Measurements from ENCODE around the gene TENM4.

TENM4 gene

DNA sequence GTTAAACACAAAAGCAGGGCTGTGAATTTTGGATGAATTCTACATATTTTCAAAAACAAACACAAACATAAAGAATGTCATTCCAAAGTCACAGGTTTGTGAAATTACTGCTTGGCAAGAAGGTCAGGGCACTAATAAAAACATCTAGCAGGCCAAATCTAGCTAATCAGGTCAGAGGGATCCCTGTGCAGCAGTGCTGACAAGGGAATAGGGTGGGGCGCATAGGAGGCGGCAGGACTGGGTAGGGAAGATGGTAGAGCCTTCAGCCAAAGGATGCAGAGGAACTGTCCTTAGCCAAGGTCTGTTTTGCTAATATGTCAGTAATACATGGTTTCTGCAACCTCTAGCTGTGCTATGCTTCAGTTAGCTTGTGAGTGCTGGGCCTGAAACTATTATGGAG lies 396.6 kb downstream of the TENM4 start:
- DNase-seq = no peak

DNA sequence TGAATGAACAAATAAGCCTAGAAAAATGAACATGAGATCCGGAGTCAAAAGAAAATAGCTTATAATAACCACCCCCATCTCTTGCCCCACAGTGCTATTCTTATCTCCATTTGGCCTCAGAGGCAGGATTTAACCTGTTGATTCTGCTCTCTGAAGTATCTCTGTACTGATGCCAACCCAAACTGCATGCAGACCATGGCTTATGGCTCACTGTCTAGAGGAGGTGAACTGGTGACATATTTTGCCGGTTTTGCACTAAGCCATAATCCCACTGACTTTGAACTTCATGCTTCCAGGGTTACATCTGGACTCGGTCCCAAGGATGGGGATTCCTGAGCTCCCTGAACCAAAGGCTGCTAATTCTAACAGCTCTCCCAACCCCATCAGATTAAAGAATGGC lies 397.1 kb downstream of the TENM4 start:
- DNase-seq = peak; percentile 56

DNA sequence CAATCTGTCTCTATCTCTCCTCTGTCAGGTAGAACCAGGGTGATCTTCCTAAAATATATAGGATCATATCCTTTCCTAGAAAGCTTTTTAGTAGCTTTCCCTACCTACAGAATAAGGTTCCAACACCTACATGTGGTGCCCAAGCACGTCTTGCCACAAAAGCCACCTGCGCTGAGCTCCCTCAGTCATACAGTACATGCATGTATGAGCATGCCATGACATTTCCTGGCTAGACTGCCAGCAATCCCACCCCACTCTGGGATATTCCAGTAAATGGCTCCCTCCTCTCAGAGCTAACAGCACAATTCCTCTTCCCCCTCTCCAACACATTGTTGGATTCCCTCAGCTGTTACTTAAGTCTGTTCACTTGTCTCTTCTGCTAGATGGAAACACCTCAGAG lies 398.0 kb downstream of the TENM4 start:
- DNase-seq = no peak

DNA sequence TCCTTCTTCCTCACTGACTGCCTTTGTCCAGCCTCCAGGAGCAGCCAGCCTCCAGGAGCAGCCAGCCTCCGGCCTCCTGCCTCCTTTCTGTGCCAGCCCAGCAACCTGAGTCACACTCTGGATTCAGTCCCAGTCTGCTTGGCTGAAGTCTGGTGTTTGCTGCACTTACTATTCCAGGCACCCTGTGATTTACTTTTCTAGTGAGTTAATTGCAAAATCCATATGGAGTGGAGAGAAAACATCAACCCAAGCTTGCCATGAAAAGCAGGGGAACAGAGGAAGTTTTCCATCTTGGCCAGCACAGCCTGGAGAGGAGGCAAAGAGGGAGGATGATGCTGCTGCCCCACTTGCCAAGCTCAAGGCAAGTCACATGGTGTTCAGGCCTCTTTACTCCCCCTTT lies 400.5 kb downstream of the TENM4 start:
- DNase-seq = no peak

DNA sequence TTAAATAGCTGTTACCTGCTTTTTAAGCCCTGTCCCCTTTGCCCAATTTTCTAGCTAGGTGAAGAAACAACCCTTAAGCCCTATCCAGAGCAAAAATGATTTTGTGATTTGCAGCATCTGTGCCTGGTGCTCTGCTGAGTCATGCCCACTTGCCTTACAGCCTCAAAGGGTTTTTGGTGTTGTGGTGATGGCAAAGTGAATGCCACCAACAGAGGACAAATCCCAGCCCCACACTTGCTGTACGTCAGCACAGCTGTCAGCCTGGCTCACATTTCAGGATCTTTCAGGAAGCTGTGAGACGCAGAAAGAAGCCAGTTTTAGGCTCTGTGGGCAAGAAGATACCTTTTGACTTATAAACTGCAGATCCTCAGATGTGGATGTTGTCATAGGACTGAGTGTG lies 401.7 kb downstream of the TENM4 start:
- no peak for DNase-seq

DNA sequence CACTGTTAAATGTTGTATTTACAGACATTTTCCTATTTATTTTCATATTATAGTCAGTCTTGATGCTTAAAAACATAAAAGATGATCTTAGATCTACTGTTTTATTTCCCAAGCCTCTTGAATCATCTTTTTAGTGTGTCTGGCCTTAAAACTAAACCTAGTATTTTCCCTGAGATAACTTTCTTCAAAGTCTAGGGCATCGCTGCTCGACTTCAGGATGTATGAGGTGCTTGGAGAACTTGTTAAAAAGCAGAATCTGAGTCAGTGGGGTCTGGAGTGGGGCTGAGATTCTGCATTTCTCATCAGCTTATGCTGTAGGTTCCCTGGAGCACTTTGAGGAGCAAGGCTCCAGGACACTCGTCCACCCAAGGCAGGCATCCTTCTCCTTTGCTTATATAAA lies 404.9 kb downstream of the TENM4 start:
- DNase-seq = no peak

DNA sequence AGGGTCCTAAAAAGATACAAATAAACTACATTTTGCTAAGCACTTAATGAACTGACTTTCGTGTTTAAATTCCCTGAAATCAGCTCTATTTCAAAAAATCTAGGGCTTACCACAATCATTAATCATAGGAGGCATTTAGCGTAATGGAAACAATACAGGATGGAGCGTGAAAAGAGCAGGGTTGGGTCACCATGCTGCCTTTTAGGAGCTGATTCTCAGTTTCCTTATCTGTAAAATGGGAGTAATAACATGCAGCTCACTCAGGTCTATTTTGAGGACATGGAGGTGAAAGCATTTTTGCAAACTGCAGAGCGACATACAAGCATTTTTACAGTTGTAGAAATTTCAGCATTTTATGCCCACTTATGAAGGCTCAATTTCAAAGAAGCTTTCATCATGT lies 407.0 kb downstream of the TENM4 start:
- DNase-seq = no peak

DNA sequence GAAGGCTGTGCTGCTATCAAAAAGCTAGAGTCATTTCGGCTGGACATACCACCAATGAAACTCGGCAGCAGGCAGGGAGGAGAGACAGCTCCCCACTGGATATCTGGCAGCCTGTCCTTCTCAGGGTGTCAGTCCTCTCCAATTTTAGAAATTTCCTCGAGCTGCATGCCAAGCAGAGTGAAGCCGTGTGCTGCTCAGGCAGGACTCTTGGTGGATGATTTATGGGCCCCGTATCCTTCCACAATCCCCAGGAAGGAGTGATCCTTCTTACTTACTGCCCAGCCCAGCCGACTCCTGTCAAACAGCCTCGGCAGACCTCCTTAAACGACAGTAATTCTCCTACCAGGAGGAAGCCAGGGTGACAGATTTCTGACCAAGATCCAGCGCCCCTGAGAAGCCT lies 410.4 kb downstream of the TENM4 start:
- DNase-seq = peak; percentile 75

DNA sequence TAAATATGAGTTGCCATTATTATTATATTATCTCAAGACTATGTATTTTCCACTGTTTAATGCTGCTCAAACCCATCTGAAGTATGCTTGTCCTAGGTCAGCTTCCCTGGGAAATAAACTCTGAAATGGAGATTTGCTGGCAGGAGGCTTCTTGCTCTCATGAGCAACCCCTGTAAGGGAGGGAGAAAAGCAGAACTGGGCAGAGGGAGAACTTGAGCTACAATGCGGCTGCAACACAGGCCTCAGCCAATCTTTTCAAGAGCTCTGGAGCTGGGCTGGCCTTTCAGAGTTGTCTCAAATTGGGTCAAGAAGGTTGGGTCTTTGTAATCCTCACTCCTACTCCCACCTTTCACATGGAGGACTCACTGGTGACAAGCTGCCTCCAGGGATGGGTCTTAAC lies 412.6 kb downstream of the TENM4 start:
- DNase-seq = no peak

DNA sequence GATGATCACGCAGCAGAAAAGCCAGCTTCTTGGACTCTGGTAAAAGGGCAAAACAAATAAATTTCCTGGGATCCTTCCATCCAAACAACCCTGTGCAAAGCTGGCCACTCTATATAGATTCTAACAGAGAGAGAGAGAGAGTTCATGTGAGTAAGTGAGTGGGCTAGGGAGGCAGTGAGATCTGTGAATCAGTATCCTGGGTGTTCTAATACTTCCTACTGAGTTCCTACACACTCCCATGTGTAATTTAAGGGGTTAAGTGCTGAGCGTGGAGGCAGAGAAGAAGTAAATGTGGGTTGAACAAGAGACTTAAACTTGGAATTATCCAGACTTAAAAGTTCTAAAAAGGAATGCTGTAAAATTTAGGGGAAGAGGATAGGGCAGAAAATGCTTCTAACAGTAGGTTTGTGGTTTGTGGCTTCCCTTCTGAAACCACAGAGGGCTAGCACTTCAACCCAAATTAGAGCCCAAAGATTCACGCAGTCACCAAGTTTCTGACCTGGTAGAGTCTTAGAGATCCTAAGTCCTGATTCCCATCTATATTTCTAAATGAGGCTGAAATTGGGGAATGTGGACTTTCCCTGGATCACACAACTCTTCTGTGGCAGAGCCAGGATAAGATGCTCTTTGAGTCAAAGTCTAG lies 413.9 kb downstream of the TENM4 start:
- DNase-seq = no peak

DNA sequence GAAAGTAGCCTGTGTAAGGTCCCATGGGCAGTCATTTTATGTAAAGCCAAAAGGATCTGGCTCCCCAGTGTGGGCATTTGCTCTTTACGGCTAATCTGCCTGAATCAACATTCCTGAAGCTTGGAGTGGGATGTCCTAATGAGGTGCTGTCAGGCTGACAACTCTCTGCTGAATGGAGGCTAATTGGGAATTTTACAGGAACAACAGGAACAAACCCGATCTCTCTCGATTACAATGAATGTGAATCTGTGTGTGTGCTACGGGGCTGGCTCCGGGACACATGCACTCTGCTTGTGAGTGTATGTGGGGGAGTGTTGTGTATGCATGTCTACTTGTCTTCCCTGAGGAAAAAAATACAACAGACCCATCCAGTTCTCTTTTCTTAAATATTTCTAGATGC lies 415.2 kb downstream of the TENM4 start:
- DNase-seq = no peak

DNA sequence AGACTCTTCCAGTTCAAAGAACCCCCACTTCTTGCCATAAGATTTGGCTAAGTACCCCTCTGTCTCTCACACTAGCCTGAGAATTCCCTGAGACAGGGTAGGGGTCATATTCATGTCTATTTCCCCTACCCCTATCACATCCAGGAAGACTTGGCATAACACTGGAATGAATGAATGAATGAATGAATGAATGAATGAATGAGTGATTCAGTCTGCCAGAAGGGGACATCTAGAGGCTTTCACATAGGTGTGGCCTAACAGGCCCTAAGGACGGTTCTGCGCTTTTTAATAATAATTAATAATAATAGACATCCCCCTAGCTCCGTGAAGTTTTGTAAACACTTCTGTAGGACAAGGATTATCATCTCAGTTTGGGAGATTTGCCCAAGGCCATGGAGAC lies 415.7 kb downstream of the TENM4 start:
- no peak for DNase-seq

DNA sequence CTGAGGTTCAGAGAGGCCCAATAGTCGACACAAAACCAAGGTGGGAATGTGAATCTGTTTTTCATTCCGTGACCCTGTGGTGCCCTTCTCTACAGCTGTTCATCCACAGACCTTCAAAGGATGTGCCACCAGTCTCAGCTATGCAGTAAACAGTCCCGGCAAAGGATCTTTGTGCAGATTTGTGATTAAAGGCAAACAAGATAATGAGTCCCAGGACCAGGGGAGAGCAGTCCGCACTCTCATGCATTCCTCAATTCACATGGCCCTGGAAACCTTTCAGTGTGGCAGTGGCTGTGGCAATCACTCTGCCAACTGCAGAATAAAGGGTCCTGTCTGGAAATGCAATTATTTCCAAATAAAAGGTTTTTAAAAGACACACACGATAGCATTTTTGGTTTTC lies 418.6 kb downstream of the TENM4 start:
- no peak for DNase-seq

DNA sequence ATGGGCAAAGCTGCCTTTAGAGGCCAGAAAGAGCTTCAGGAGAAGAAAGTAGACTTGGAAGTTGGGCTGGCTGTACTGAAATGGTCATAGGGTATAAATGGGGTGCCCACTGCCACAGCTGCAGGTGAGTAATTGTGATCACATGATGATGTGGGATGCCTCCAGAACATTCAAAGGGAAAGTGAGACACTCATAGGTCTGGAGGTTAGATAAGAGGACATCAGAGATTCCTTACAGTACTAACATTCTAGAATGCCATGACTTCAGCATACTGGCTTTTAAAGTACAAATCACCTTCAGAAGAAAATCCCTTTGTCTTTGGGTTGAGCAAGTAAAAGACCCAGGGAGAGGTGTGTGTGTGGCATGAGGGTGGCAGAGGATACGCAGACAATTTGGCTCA lies 419.2 kb downstream of the TENM4 start:
- no peak for DNase-seq

DNA sequence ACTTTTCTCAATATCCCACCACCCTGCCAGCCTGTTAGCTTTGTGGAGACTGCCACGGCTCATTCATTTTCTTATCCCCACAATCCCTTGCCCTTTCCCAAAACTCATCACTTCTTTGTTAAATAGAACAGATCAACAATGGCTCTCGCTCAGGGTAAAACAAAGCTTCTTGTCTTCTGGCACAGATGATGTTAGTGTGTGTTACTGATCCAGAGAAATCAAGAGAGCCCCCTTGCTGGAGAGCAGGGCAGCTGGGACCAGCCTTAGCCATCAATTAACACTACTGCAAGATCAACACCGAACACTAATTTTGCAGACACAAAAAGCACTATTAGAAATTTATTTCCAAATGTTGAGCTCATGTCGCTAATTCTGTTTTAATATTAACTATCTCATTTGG lies 420.9 kb downstream of the TENM4 start:
- no peak for DNase-seq

DNA sequence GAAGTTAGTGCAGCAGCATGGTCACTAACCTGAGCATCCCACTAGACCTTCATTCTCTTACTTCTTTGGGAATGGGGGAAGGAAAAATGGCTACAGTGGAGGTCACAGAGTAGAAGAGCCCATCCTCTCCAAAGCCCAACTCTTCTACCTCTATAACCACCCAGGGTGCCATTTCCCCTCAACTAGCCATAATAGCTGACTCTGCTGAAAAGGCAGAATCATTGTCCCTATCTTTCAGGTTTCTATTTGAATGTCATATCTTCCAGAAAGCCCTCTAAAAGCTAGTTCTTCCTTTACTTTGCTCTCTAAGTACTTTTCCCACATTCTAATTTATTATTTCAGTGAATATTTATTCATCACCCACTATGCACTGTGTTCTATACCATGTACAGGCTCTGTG lies 421.6 kb downstream of the TENM4 start:
- no peak for DNase-seq

DNA sequence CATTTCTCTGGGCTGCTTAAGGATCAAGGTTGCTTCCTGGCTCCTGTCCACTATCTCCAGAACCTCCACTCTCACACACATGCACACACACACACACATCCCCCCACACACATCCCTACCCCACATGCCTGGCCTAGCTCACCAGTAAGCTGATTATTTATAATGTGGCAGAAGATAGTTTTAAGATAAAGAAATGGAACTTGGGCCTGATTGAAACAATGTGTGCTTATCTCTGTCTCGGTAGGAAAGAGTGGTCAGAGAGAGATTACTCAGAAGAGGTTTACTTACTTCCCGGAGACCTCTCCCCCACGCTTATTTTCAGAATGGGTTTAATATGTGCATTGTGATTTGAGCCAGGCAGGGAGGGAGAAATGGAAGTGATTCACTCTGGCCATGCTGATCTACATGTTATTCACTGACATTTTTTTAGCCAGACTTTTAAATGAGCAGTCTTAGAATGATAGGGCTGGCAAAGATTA lies 422.4 kb downstream of the TENM4 start:
- DNase-seq = peak; percentile 92

DNA sequence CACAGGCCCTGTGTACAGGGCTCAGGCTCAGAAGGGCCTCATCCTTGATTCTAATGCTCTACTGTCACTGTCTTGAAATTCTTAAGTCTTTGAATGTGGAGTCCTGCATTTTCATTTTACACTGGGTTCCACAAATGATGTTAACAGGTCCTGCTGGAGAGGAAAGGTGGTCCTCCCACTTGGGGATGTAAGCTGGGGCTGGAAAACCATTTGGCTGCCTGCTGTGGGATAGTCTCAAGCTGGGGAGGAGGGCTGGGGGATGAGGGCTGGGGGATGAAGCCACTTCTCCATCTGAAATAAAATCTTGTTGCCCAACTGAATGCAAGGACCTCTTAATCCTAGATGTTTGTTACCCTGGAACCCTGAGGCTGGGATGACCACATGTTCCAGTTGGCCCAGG lies 423.0 kb downstream of the TENM4 start:
- DNase-seq = no peak

DNA sequence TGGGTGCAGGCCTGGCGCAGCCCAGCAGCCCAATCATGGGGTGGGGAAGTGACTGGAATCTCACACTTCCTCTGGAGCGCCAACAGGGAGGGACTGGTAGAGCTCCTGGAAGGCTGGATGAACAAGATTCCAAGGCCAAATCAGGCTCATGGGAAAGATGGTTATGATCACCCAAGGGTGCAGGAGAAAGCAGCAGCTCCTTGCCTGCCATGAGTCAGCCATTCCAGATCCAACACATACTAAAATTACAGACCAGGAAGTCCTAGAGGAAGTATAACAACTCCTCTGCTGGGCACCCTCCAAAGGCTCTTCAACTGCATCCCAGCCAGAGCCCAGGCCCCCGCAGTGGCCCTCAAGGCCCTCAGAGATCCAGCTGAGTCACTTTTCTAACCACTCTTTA lies 427.3 kb downstream of the TENM4 start:
- no peak for DNase-seq

DNA sequence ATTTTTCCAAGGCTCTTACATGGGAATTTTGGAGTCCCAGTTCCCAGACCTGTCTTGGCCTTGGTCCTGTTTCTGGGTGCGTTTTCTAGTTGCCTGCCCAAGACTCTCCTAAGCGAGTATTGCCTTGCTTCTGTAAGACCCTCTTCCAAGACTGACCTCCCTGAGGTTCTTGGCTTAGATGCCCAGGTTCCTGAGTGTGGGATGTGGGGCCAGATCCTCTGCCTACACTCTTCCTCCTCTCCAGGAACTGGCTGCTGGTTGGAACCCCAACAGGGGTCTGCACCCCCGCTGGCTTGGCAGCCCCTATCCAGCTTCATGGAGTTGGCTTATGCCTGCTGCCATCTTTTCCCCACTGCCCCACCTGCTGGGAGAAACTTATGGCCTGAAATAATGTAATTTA lies 429.5 kb downstream of the TENM4 start:
- no peak for DNase-seq

DNA sequence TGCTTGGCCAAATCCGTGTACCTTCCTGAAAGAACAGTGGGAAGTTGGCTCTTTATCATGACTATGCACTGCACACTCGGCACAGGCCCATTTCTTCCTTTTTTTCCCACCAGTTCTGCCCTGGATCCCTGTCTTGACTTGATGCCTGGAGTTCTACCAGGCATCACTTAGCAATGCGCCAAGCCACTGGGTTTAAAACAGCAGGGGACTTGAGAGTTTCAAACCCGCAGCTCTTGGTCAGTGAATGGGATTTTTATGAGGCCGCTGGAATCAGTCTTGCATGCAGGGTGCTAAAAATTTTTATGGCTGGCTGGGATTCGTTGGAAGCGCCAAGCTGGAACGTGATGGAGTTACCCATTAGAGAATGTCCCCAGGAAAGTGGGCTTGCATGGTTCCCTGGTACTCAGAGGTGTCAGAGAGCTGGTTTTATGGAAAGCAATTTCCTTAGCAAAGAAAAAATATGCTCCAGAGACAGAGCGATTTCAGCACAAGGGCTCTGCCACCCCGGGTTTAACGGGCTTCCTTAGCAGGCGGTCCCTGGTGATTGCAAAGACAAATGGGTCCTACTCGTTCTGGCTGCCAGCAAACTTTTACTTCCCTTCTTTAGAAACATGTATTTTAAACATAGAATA lies 432.9 kb downstream of the TENM4 start:
- no peak for DNase-seq

DNA sequence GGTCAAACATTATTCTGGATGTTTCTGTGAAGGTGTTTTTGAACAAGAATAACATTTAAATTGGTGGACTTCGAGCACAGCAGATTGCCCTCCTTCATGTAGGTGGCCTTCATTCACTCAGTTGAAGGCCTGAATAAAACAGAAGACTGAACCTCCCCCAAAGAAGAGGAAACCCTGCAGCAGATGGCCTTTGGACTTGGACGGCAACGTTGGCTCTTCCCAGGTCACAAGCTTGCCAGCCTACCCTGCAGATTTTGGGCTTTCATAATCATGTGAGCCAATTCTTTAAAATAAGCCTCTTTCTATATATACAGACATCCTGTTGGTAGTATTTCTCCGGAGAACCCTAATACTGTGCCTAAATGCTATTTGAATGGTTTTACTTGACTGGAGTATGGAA lies 434.0 kb downstream of the TENM4 start:
- DNase-seq = no peak

DNA sequence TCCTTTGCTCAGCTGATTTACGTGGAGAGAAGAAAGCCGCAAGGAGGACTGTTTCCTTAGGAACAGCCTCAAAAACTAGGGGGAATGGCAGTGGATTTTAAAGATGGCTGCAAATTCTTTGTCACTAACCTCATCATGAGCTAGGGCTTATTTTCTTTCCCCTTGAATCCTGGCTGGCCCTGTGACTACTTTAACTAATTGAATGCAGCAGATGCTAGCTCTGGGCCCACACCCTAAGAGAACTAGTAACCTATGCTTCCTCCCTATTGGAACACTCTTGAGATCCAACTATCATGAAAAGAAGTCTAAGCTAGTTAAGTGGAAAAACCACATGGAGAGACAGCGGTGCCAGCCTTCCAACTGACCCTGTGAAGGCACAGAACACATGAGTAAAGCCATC lies 444.8 kb downstream of the TENM4 start:
- peak; percentile 33 for DNase-seq

DNA sequence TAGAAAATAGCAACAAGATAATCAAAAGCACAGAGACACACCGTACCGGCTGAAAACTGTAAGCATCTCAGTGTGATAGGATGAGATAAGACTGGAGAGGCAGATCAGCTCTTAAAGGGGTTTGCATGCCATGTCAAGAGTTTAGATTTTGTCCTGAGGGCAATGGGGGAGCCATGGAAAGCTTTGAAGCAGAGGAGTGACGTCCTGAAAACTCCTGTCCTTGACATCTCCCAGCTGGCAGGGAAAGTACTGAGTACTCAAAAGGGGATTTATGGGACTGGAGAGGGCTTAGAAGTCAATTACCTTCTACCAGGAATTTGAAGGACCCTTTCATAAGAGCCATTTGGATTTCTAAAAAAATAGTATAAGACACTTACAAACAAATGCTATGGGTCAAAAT lies 445.7 kb downstream of the TENM4 start:
- peak; percentile 34 for DNase-seq

DNA sequence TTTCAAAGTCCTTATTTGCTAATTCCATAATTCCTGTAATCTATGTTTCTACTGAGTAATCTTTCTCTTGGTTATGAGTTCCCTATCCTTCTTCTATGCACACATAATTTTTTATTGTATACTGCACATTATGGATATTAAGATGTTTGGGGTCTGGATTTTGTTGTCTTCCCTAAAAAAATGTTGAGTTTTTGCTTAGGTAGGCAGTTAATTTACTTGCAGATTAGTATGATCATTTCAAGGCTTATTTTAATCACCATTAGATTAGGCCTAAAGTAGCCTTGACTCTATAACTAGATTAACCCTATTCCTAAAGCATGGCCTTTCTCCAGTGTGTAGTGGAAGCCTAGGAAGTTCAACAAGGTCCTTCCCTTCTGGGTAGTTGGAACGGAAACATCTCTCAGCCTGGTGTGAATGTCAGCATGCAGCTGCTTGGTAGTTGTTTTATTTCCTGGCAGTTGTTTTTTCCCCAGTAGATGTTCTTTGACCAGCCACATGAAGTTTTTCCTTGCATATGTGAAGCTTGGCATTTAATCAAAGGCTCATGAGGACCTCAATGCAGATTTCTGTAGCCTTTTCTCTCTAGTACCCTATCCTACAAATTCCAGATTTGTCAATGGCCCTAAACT lies 446.9 kb downstream of the TENM4 start:
- DNase-seq = peak; percentile 58

Data from NCI-H82 (cell line).